HEK293 (cell line): ENCODE data around the gene SKOR2.

Source experiments
- MYNN ChIP-seq: fragments of 450-650 bp; formaldehyde crosslinking; IDR thresholded peaks from 2 replicates; pipeline ENCODE4 v1.5.1; 2016; ENCODE audit warnings: missing biosample characterization, missing genetic modification characterization, borderline replicate concordance
- ZNF16 ChIP-seq: fragments of 450-650 bp; formaldehyde crosslinking; IDR thresholded peaks from 2 replicates; pipeline ENCODE4 v1.5.1; 2016; ENCODE audit warnings: low read depth, missing biosample characterization, missing genetic modification characterization
- ZNF274 ChIP-seq, 2 experiments: fragments of 200-500 bp in 1 of 2; fragments of 450-650 bp in 1 of 2; sonication (Bioruptor generic) in 1 of 2; formaldehyde crosslinking in 1 of 2; IDR thresholded peaks; 2 replicates each; pipeline versions ENCODE4 v1.5.1 to v1.6.1; 2014 to 2016; ENCODE audit warnings: borderline replicate concordance in 1 of 2, inconsistent platforms in 1 of 2, low read length in 1 of 2, missing biosample characterization in 1 of 2, missing genetic modification characterization in 1 of 2
- ZNF549 ChIP-seq: fragments of 450-650 bp; IDR thresholded peaks from 2 replicates; pipeline ENCODE4 v1.5.1; 2018; ENCODE audit warnings: missing biosample characterization, missing genetic modification characterization, mild to moderate bottlenecking, inconsistent platforms, moderate library complexity

DNA sequence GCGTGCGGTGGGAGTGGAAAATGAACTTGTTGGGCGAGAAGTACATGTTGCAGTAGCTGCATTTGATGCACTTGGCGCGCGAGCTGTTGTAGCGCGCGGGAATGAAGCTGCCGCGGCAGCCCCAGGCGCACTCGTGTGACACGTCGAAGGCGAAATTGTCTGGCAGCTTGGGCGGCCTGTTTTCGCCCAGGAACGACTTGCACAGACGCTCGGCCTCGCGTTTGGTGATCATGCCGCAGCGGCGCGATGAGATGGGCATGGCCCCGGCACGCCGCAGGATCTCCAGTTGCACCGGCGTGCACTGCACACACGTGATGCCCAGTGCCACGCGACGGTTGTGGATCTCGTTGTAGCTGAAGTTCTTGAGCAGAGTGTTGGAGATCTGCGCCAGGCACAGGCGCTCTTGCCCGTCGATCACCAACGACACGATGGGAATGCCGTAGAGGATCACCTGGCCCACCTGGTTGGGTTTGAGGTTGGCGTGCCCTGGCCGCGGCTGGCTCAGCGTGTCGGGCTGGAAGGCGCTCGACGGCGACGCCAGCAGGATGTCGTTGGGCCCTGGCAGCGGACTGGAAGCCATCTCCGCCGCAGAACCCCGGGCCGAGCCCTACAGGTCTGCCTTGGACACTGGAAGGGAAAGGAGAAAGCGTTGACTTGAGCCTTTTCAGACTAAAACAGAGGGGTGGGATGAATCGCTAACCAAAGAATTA lies 2.7 kb downstream of the SKOR2 start:
- no peak for TF ChIP-seq ZNF549
- no peak for TF ChIP-seq ZNF274 (IDR thresholded peaks at IDR 0.05; ENCODE audit: low read length)
- TF ChIP-seq ZNF274 (tag by site-specific recombination; IDR thresholded peaks at IDR 0.05; ENCODE audit: borderline replicate concordance) = no peak
- no peak for TF ChIP-seq ZNF16 (tag by site-specific recombination)
- no peak for TF ChIP-seq MYNN
